ENCODE results near the gene TLR3.

Gene TLR3

GRCh38 chr4:186105647-186106321 is 36.8 kb downstream of the TLR3 start:
- DNase-seq = no peak

GRCh38 chr4:186107947-186108346 is 39.0 kb downstream of the TLR3 start:
- no peak for DNase-seq

- no peak for DNase-seq
Observed at GRCh38 chr4:186108391-186108790, 39.4 kb downstream of the TLR3 start.

- no peak for DNase-seq
Observed at GRCh38 chr4:186109245-186109644, 40.3 kb downstream of the TLR3 start.

- no peak for DNase-seq
Observed at GRCh38 chr4:186116697-186117096, 47.7 kb downstream of the TLR3 start.

GRCh38 chr4:186118582-186118981 is 49.6 kb downstream of the TLR3 start:
- DNase-seq = no peak

- no peak for DNase-seq
Observed at GRCh38 chr4:186121057-186121456, 52.1 kb downstream of the TLR3 start.

- DNase-seq = no peak
Observed at GRCh38 chr4:186128842-186129241, 59.9 kb downstream of the TLR3 start.

- no peak for DNase-seq
Observed at GRCh38 chr4:186131935-186132334, 63.0 kb downstream of the TLR3 start.

- DNase-seq = no peak
Observed at GRCh38 chr4:186132577-186133242, 63.8 kb downstream of the TLR3 start.

GRCh38 chr4:186134257-186134656 is 65.3 kb downstream of the TLR3 start:
- DNase-seq = no peak

- DNase-seq = no peak
Observed at GRCh38 chr4:186134861-186135260, 65.9 kb downstream of the TLR3 start.

GRCh38 chr4:186137196-186137794 is 68.3 kb downstream of the TLR3 start:
- no peak for DNase-seq

Measured in NCI-H2171 (cell line).